ENCODE results near the gene TAS1R3. TPM values are rescaled to one million over a fixed set of nuclear protein-coding genes. Genes with fewer than 3 reads are reported as not detected.
A peak's percentile ranks its signal among the peaks of the same experiment; 100 is the strongest.

The TAS1R3 gene
- total RNA-seq, 2 donors from 2014 or later: 0.30 to 0.35 TPM

GRCh38 chr1:1354271-1355247 is 23.5 kb downstream of the TAS1R3 start:
- no peak overlapping the region for H3K27ac ChIP-seq
- TF ChIP-seq, protein P1, sequence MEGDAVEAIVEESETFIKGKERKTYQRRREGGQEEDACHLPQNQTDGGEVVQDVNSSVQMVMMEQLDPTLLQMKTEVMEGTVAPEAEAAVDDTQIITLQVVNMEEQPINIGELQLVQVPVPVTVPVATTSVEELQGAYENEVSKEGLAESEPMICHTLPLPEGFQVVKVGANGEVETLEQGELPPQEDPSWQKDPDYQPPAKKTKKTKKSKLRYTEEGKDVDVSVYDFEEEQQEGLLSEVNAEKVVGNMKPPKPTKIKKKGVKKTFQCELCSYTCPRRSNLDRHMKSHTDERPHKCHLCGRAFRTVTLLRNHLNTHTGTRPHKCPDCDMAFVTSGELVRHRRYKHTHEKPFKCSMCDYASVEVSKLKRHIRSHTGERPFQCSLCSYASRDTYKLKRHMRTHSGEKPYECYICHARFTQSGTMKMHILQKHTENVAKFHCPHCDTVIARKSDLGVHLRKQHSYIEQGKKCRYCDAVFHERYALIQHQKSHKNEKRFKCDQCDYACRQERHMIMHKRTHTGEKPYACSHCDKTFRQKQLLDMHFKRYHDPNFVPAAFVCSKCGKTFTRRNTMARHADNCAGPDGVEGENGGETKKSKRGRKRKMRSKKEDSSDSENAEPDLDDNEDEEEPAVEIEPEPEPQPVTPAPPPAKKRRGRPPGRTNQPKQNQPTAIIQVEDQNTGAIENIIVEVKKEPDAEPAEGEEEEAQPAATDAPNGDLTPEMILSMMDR (IDR thresholded peaks at IDR 0.05): no peak
- no peaks in the 10 kb centered on the region for H3K9me3 ChIP-seq
- H3K4me3 ChIP-seq: peak overlapping the region in 1 of 2 donors; percentile 55
- peaks cover 0 to 74% of the 10 kb centered on the region in 2 donors for H3K4me1 ChIP-seq
- H3K36me3 ChIP-seq: peaks cover 8% of the 10 kb centered on the region
- peaks cover 6 to 19% of the 10 kb centered on the region in 2 donors for H3K27me3 ChIP-seq
- no peak for DNase-seq (ENCODE audit: low spot score)

DNA sequence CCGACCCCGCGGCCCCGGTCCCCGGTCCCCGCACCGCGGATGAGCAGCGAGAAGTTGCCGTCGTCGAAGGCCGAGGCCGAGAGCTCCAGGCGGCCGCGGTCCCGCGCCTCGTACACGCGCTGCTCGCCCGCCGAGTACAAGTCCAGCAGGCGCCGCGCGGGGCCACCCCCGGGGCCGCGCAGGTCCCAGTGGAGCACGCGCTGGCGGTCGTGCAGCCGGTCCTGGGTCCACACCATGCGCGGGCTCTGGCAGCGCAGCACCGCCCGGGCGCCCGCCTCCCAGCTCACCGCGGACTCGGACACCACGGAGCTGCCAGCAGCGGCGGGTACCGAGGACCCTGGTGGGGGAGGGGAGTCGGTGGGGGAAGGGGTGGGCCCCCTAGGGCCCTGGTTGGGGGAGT is 24.3 kb downstream of the TAS1R3 start:
- Histone ChIP-seq H3K4me3 (peak overlapping the region; percentile 11 to 55), H3K27me3 (peaks cover 6 to 19% of the 10 kb centered on the region in 2 donors), H3K4me1 (peaks cover 0 to 81% of the 10 kb centered on the region in 2 donors), H3K9me3 (no peaks in the 10 kb centered on the region), H3K36me3 (peaks cover 8% of the 10 kb centered on the region), H3K27ac (peak overlapping the region in 1 of 2 donors; percentile 43)
- TF ChIP-seq, protein P1 (IDR thresholded peaks at IDR 0.05): no peak
- no peak for DNase-seq (ENCODE audit: low spot score)

DNA sequence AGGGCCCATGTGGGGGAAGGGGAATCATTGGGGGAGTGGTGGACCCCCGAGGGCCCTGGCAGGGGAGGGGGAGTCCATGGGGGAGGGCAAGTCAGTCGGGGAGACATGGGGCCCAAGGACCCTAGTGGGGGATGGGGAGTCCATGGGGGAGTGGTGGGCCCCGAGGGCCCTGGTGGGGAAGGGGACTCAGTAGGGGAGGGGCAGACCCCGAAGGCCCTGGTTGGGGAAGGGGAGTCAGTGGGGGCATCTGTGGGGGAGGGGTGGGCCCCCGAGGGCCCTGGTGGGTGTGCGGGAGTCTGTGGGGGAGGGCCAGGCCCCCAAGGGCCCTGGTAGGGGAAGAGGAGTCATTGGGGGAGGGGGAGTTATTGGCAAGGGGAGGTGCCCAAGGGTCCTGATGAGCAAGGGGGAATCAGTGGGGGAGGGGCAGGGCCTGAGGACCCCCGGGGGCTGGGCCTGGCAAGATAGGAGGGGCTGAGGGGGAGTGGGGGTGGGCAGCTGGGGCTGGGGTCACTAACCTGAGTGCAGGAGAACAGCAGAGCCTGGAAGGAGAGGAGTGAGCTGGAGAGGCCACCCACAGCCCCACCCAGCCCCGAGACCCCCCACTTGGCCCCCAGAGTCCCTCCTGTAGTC is 25.2 kb downstream of the TAS1R3 start:
- Histone ChIP-seq H3K9me3 (no peaks in the 10 kb centered on the region), H3K4me3 (peak overlapping the region; percentile 42 to 55), H3K36me3 (peaks cover 8% of the 10 kb centered on the region), H3K27me3 (peaks cover 6 to 19% of the 10 kb centered on the region in 2 donors), H3K4me1 (peaks cover 0 to 88% of the 10 kb centered on the region in 2 donors), H3K27ac (peak overlapping the region; percentile 77 to 88)
- no peak for DNase-seq (ENCODE audit: low spot score)
- TF ChIP-seq, protein P1 (IDR thresholded peaks at IDR 0.05): no peak

DNA sequence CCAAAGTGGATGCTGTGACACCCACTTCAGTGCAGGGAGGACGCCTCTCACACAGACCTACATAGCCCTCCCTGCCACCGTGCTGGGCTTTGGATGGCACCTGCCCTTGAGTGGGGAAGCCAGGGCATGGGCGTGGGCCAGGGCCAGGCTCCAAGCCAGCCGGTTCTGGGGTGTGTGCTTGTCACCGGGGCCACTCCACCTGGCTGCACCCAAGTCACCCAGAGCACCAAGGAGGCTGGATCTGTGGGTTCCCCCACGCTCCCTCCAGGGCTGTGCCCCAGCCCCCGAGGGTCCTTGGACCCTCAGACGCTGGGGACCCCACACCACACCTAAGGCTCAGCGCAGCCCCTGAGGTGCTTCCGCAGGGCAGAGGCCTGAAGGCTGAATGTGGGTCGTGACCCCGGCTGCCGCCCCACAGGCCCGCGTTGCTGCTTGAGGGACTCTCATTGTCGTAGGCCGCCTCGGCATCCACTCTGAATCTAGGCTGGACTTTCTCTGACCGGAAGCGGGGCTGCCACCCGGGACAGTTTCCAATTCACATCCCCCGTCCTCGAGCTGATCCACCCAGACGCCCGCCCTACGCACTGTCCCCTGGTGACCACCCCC is 25.8 kb downstream of the TAS1R3 start:
- Histone ChIP-seq H3K27ac (peak overlapping the region; percentile 77 to 88), H3K36me3 (peaks cover 8% of the 10 kb centered on the region), H3K27me3 (peaks cover 6 to 19% of the 10 kb centered on the region in 2 donors), H3K4me3 (peak overlapping the region; percentile 42 to 55), H3K9me3 (no peaks in the 10 kb centered on the region), H3K4me1 (peaks cover 0 to 88% of the 10 kb centered on the region in 2 donors)
- TF ChIP-seq, protein P1 (IDR thresholded peaks at IDR 0.05): no peak
- no peak for DNase-seq (ENCODE audit: low spot score)

- no peak for DNase-seq (ENCODE audit: low spot score)
- H3K27ac ChIP-seq: peak overlapping the region; percentile 77 to 88
- TF ChIP-seq, protein P1 (IDR thresholded peaks at IDR 0.05): no peak
- peak overlapping the region; percentile 42 to 55 for H3K4me3 ChIP-seq
- H3K36me3 ChIP-seq: peaks cover 8% of the 10 kb centered on the region
- H3K27me3 ChIP-seq: peaks cover 6 to 19% of the 10 kb centered on the region in 2 donors
- peaks cover 0 to 81% of the 10 kb centered on the region in 2 donors for H3K4me1 ChIP-seq
- H3K9me3 ChIP-seq: no peaks in the 10 kb centered on the region
Observed at GRCh38 chr1:1357871-1358432, 26.9 kb downstream of the TAS1R3 start.

All from right atrium auricular region (tissue), 2 donors.